GM18873 (cell line): ENCODE measurements around the gene TRUB2.
"Not testable (repeated sequence)": the region's sequence is repeated elsewhere in the genome, so short reads cannot be mapped to it uniquely, and the experiment has no call there.

Experiments
- ATAC-seq: cut with Tn5 transposase; IDR thresholded peaks from one replicate; pipeline ENCODE4 v1.9.1; 2021; ENCODE audit warnings: mild to moderate bottlenecking, moderate library complexity, moderate number of reproducible peaks; ENCODE audit not compliant: unreplicated experiment, low FRiP score

TRUB2 gene

GRCh38 chr9:128341435-128341849 is 19.2 kb upstream of the TRUB2 start:
- no peak for ATAC-seq

- no peak for ATAC-seq
Observed at GRCh38 chr9:128340691-128341434, 18.6 kb upstream of the TRUB2 start.

GRCh38 chr9:128339761-128340690 is 17.8 kb upstream of the TRUB2 start, which contains the start of gene SLC27A4:
Gene SLC27A4, plus strand, starts transcription at chr9:128340527. Its CDS starts 2,606 bp downstream, at chr9:128343133.
- no peak for ATAC-seq

GRCh38 chr9:128338852-128339614 is 16.8 kb upstream of the TRUB2 start:
- ATAC-seq, result not testable (repeated sequence)

GRCh38 chr9:128337936-128338335 is 15.7 kb upstream of the TRUB2 start:
- no peak for ATAC-seq

GRCh38 chr9:128335914-128336313 is 13.7 kb upstream of the TRUB2 start:
- ATAC-seq, result no peak

- no peak for ATAC-seq
Observed at GRCh38 chr9:128335161-128335560, 12.9 kb upstream of the TRUB2 start.

GRCh38 chr9:128333451-128333869 is 11.2 kb upstream of the TRUB2 start:
- no peak for ATAC-seq

GRCh38 chr9:128325629-128326028 is 3.4 kb upstream of the TRUB2 start:
- no peak for ATAC-seq

GRCh38 chr9:128324401-128324800 is 2.2 kb upstream of the TRUB2 start:
- no peak for ATAC-seq

- no peak for ATAC-seq
Observed at GRCh38 chr9:128323791-128324190, 1.5 kb upstream of the TRUB2 start.

- ATAC-seq, result no peak
Observed at GRCh38 chr9:128323212-128323730, 1.0 kb upstream of the TRUB2 start.

GRCh38 chr9:128321879-128322403 is 306 bp downstream of the TRUB2 start:
- peak; percentile 10 for ATAC-seq

- ATAC-seq, result no peak
Observed at GRCh38 chr9:128321343-128321742, 904 bp downstream of the TRUB2 start.

- ATAC-seq, result no peak
Observed at GRCh38 chr9:128317629-128318028, 4.6 kb downstream of the TRUB2 start.

GRCh38 chr9:128316421-128316820 is 5.8 kb downstream of the TRUB2 start:
- ATAC-seq, result no peak

GRCh38 chr9:128314697-128315096 is 7.5 kb downstream of the TRUB2 start:
- no peak for ATAC-seq

- no peak for ATAC-seq
Observed at GRCh38 chr9:128310461-128310860, 11.8 kb downstream of the TRUB2 start.

GRCh38 chr9:128309551-128309950 is 12.7 kb downstream of the TRUB2 start:
- no peak for ATAC-seq

GRCh38 chr9:128304971-128305288 is 17.3 kb downstream of the TRUB2 start:
- no peak for ATAC-seq
